A549 (cell line): ENCODE results near the gene KLB.

ENCODE experiments used
- CBX2 ChIP-seq: fragments of 200-600 bp; sonication (generic); IDR thresholded peaks from 2 replicates; pipeline ENCODE4 v1.6.1; 2016; ENCODE audit warnings: low read depth, mild to moderate bottlenecking, borderline replicate concordance
- EHF ChIP-seq: fragments of 250-450 bp; sonication (Bioruptor Pico); IDR thresholded peaks from 2 replicates; pipeline ENCODE4 v1.5.0; 2020; ENCODE audit warnings: mild to moderate bottlenecking
- ESRRA ChIP-seq: fragments of 150-350 bp; IDR thresholded peaks from 2 replicates; pipeline ENCODE4 v1.6.1; 2014; ENCODE audit warnings: mild to moderate bottlenecking, low read length, borderline replicate concordance
- HDAC2 ChIP-seq: fragments of 200-600 bp; sonication (generic); IDR thresholded peaks from 2 replicates; pipeline ENCODE4 v1.6.1; 2016
- MAZ ChIP-seq: fragments of 150-350 bp; IDR thresholded peaks from 2 replicates; pipeline ENCODE4 v1.6.1; 2014; ENCODE audit warnings: antibody characterized with exemption, low read depth, low read length, borderline replicate concordance
- NPAS2 ChIP-seq: fragments of 250-450 bp; sonication (Bioruptor Pico); IDR thresholded peaks from 2 replicates; pipeline ENCODE4 v1.8.0; 2022; ENCODE audit warnings: mild to moderate bottlenecking, moderate library complexity, borderline replicate concordance
- RAD21 ChIP-seq, 2 experiments: fragments of >200 bp in 1 of 2; sonication (Bioruptor Twin) in 1 of 2; formaldehyde crosslinking in 1 of 2; IDR thresholded peaks in 1 of 2; conservative IDR thresholded peaks in 1 of 2; 2 replicates in 1 of 2; 3 replicates in 1 of 2; pipeline ENCODE4 v1.6.1; 2012 to 2018; ENCODE audit warnings: inconsistent platforms in 1 of 2
- RCOR1 ChIP-seq: fragments of 150-350 bp; IDR thresholded peaks from 2 replicates; pipeline ENCODE4 v1.6.1; 2014; ENCODE audit warnings: antibody characterized with exemption, low read length, low read depth
- REST ChIP-seq: fragments of 200-600 bp; sonication (generic); IDR thresholded peaks from 2 replicates; pipeline ENCODE4 v1.6.1; 2016; ENCODE audit warnings: antibody characterized with exemption, mild to moderate bottlenecking, moderate library complexity
- RFX5 ChIP-seq: fragments of 450-650 bp; IDR thresholded peaks from 2 replicates; pipeline ENCODE4 v1.7.1; 2014; ENCODE audit warnings: antibody characterized with exemption, mild to moderate bottlenecking, moderate library complexity
- RNF2 ChIP-seq: fragments of 200-600 bp; sonication (generic); IDR thresholded peaks from 2 replicates; pipeline ENCODE4 v1.6.1; 2016; ENCODE audit warnings: low read depth, mild to moderate bottlenecking, antibody characterized with exemption, moderate library complexity, borderline replicate concordance
- TF ChIP-seq, protein P1 (sequence below): fragments of >200 bp; sonication (Bioruptor Twin); formaldehyde crosslinking; IDR thresholded peaks from 3 replicates; pipeline ENCODE4 v1.5.1; 2016

- TF ChIP-seq ESRRA (no peak), CBX2 (no peak), RNF2 (no peak), MAZ (peak; percentile 81; the same call in 1 of the 2 replicates), REST (no peak), NPAS2 (CRISPR knock-in tag) (no peak), EHF (no peak), HDAC2 (no peak), RFX5 (peak; percentile 56; the same call in 1 of the 2 replicates), RAD21 (conservative IDR thresholded peaks at IDR 0.05 in 1 of 2, IDR thresholded peaks at IDR 0.05 in 1 of 2) (no peak), RCOR1 (no peak)
- TF ChIP-seq, protein P1, sequence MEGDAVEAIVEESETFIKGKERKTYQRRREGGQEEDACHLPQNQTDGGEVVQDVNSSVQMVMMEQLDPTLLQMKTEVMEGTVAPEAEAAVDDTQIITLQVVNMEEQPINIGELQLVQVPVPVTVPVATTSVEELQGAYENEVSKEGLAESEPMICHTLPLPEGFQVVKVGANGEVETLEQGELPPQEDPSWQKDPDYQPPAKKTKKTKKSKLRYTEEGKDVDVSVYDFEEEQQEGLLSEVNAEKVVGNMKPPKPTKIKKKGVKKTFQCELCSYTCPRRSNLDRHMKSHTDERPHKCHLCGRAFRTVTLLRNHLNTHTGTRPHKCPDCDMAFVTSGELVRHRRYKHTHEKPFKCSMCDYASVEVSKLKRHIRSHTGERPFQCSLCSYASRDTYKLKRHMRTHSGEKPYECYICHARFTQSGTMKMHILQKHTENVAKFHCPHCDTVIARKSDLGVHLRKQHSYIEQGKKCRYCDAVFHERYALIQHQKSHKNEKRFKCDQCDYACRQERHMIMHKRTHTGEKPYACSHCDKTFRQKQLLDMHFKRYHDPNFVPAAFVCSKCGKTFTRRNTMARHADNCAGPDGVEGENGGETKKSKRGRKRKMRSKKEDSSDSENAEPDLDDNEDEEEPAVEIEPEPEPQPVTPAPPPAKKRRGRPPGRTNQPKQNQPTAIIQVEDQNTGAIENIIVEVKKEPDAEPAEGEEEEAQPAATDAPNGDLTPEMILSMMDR, result no peak
Observed at GRCh38 chr4:39458505-39459300, 52.0 kb downstream of the KLB start, which contains the start of the genes LIAS and RPL9.
